GM18861 (cell line): ENCODE measurements around the gene NLGN2.
"Not testable (repeated sequence)": the region's sequence is repeated elsewhere in the genome, so short reads cannot be mapped to it uniquely, and the experiment has no call there.

Source experiments
- ATAC-seq: cut with Tn5 transposase; IDR thresholded peaks from one replicate; pipeline ENCODE4 v1.9.1; 2021; ENCODE audit not compliant: unreplicated experiment

NLGN2 gene

DNA sequence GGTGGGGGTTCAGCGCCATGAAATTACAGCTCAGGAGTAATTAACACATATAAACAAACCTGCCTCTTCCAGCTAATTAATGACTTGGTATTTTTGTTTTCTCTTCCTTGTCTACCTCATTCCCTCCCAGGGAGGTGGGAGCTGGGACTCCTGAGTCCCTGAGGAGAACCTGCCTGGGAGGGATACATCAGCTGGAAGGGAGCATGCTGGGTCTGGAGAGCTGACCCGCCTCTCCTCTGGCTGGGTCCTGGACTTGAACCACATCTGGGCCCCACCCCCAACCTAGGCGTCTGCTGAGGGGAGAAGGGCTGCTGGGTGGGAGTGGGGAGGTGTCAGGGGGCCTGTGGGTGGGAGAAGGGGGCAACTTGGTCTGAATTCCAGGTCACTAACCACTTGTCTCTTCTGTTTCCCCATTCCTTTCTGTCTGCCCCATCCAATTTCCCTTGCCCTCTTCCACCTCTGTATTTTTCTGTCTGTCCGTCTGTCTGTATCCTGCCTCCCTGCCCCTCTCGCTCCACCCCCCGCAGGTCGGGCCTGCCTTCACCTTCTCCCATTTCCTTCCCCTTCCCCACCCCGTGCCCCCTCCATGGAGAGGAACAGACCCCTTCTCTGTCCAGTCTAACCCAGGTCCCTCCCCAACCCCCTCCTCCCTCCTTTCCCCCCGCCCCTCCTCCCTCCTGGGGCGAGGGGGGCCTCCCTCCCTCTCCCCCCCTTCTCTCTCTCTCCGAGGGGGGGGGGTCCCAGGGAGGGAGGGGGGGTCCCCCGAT lies at the start of gene NLGN2:
NLGN2 (plus strand) TSS at position 361 of the 767 bp plus-strand sequence. CDS start 411 bp downstream, outside the sequence.
- ATAC-seq, result no peak

DNA sequence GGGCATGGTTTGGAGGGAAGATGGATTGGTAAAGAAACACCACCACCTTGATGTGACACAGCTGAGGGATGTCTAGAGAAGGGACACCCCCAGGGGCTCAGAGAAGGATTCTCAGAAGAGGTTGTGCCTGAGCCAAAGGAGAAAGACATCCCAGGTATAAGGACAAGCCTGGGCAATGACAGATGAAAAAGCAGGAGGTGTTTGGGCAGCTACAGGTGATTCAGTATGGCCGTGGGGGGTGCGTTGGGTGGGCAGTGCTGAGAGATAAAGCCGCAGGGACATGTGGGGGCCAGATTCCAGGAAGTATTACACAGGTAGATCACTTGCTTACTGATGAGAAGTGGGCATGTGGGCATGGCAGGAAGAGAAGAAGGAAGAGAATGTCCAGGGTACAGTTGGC lies 45.7 kb upstream of the NLGN2 start:
- no peak for ATAC-seq

DNA sequence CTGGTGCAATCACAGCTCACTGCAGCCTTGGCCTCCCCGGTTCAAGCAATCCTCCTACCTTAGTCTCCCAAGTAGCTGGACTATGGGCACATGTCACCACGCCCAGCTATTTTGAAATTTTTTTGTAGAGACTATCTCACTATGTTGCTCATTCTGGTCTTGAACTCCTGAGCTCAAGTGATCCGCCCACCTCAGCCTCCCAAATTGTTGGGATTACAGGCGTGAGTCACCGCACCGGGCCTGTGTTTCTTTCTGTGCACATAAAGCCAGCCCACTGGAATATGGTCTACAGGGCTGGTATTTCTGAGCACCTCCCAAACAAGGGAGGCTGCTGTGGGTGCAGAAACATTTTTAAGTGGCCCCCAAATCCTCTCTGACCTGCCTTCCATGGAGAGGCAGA lies 44.3 kb upstream of the NLGN2 start:
- ATAC-seq, result no peak

DNA sequence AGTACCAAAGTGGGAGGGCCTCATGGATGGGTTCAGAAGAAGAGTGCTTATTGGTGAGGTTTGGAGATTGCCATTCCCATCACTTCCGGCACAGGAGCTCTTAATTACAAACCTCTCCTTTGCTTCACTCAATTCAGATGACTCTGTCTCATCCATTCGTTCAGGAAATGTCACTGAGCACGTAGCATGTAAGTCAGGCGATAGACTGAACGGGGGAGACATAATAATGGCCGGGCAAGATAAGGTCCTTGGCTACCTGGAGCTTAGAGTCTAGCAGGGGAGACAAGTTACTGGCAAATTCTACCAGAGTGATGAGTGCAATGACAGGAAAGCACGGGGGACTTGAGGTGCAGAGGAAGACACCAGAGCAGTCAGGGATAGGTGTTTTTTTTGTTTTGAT lies 41.7 kb upstream of the NLGN2 start:
- ATAC-seq, result not testable (repeated sequence)

DNA sequence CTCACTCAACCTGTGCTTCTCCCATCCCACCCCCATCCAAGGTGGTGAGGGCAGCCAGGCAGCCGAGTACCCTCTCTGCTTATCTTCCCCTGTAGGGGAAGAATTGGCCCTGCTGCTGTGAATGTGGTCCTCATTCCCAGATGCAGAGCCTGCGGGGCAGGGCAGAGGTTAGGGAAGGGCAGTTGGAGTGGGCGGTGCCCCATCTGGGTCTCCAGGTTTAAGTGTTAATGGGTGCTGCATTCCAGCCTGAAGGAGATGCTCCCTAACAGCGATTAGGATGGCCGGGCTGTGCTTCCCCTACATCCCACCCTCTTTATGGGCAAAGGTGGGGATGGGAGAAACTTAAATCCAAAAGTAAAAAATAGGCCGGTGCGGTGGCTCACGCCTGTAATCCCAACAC lies 40.6 kb upstream of the NLGN2 start:
- ATAC-seq, result no peak

DNA sequence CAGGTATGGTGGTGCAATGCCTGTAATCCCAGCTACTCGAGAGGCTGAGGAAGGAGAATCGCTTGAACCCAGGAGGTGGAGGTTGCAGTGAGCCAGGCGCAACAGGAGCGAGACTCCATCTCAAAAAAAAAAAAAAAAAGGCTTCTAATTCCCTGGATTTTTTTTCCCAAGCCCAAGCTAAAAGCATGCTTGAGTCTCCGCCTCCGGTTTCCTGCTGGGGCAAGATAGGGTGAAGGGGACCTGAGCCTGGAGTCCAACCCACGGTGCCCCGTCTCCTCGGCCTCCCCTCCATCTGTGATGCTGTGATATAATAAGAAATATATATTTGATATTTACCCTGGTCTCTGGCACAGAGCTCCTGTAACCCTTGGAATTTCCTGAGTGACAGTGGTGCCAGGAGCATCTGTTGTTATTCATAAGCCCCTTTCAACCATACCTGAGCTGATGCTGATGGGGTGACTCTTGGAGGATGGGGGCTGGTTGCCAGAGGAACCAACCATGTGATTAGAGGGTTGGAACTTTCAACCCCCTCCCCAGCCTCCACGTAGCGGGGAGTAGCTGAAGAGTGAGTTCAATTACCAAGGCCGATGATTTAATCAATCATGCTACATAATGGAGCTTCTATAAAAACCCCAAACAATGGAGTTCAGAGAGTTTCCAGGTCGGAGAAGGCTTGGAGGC lies 39.6 kb upstream of the NLGN2 start:
- ATAC-seq, result no peak

DNA sequence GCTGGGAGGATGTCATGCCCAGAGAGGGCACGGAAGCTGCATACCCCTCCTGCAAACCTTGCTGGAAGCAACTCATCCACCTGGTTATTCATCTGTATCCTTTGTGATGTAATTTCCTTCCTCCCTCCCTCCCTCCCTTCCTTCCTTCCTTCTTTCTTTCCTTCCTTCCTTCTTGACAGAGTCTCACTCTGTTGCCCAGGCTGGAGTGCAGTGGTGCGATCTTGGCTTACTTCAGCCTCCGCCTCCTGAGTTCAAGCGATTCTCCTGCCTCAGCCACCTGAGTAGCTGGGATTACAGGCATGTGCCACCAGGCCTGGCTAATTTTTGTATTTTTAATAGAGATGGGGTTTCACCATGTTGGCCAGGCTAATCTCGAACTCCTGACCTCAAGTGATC lies 39.0 kb upstream of the NLGN2 start:
- not testable (repeated sequence) for ATAC-seq

DNA sequence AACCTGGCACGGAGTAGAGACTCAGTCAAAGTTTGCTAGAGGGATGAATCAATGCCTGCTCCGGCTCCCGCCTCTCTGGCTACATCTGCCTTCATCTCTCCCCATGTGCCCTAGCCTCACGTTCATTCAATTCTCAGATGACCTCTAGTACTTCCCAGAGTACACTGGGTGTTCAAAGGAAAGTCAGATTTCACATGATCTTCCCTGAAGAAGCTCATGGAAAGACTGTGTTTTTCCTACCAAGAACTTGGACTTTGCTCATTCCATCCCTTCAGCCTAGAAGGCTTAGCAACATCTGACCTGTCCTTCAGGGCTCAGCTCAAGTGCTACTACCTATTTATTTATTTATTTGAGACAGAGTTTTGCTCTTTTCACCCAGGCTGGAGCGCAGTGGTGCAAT lies 37.8 kb upstream of the NLGN2 start:
- no peak for ATAC-seq

DNA sequence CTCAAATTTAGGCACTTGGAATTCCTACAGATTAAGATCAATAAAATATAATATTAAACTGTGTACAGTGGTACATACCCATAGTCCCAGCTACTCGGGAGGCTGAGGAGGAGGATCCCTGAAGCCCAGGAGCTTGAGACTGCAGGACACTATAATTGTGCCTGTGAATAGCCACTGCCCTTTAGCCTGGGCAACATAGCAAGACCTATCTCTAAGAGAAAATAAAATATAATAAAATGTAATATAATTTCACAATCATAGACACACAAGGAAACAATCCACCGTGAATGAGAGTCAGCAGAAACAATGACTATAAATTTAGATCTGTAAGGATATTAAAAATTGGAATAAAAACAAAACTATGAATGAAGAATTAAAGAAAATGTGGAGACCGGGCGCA lies 36.8 kb upstream of the NLGN2 start:
- ATAC-seq, result no peak

DNA sequence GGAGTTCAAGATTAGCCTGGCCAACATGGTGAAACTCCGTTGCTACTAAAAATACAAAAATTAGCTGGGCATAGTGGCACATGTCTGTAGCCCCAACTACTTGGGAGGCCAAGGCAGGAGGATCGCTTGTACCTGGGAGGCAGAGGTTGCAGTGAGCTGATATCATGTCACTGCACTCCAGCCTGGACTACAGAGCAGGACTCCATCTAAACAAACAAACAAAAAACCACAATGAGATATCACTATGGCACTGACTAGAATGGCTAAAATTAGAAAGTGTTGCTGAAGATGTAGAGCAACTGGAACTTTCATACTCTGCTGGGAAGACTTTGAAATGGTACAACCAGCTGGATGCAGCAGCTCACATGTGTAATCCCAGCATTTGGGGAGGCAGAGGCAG lies 33.3 kb upstream of the NLGN2 start:
- no peak for ATAC-seq

DNA sequence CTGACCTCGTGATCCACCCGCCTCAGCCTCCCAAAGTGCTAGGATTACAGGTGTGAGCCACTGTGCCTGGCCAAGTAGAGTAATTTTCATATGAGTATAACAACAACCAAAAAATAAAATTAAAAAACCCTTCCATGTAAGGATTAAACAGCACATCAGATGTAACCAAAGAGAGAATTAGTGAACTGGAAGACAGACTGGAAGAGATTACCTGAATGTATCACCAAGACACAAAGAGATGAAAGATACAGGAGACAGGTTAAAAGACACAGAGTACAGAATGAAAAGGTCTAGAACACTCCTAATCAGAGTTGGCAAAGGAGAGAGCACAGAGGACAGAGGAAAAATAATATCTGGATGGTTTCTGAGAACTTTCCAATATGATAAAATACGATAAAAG lies 28.5 kb upstream of the NLGN2 start:
- no peak for ATAC-seq

DNA sequence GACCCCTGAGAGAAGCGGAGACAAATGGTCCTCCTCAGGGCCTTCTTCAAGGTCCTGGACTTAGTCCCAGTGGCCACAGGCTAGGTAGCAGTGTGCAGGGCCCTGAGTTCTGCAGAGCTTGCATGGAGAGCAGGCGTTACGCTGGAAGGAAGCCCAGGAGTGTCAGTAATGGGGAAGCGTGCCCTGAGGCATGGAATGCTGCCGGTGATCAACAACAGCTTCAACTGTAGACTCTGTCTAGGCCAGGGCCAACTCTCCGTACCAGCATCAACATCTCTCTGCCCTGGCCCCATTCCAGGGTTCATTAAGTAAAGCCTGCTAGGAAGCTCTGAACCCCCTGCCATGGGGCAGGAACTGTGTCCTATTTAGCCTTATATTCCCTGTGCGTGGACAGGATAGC lies 27.3 kb upstream of the NLGN2 start:
- no peak for ATAC-seq

DNA sequence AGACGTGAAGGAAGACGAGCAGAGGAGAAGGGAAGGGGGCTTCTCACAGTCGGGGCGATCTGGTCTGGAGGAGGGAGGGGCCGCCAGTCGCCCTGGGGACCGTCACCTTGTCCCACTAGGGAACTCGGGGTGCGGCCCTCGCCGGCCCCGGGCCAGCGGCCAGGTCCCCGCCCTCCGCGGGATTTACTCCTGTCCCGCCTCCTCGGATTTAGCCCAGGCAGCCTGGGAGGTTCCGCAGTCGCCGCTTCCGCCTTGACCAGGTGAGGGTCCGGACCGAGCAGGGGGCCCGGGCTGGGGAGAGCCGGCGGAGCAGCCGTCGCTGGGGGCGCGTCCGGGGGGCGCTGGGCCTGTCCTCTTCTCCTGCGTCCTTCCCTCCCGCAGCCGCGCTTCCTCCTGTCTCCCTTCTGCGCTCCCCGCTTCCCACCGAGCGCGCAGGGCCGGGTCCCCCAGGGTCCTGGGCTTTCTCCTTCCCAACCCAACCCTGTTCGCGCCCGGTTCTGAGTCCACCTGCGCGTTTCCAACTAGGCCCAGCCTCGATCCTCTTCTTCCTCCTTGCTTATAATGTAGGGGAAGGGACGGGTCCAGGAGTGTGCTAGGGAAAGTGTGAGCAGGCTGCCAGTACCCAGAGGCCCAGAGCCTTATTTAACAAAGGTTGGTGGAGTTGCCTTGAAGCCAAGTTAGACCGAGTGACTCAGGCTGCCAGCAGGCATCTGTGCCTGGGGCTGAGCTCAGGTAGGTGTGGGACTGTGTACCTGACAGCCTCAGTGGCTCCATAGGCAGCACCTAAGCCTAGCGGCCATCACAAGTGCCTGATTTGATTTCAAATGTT lies 26.6 kb upstream of the NLGN2 start, which contains the start of gene TNK1:
TNK1 (plus strand) TSS at position 235 of the 829 bp plus-strand sequence. CDS start 1,838 bp downstream, outside the sequence.
- no peak for ATAC-seq

DNA sequence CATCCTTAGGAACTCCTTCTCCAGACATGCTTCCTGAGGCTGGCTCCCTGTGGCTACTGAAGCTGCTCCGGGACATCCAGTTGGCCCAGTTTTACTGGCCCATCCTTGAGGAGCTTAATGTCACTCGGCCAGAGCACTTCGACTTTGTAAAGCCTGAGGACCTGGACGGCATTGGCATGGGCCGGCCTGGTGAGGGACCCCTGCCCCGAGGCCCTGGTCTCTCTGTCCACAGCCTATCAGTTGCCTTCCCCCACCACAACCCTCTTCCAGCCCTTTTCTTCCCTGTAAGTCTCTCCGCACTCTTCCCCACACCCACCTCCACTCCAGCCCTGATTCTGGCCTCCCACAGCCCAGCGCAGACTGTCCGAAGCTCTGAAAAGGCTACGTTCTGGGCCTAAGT lies 24.7 kb upstream of the NLGN2 start:
- ATAC-seq, result no peak

DNA sequence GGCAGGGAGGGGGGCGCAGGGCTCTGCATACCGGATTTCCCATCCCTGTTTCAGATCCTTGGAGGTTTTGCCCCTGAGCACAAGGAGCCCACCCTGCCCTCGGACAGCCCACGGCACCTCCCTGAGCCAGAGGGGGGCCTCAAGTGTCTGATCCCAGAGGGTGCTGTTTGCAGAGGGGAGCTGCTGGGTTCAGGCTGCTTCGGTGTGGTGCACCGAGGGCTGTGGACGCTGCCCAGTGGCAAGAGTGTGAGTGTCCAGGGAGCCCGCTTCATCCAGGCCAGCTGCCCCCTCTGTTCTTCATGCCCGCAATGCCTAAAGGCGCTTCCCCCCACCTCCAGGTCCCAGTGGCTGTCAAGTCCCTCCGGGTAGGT lies 24.3 kb upstream of the NLGN2 start:
- no peak for ATAC-seq

DNA sequence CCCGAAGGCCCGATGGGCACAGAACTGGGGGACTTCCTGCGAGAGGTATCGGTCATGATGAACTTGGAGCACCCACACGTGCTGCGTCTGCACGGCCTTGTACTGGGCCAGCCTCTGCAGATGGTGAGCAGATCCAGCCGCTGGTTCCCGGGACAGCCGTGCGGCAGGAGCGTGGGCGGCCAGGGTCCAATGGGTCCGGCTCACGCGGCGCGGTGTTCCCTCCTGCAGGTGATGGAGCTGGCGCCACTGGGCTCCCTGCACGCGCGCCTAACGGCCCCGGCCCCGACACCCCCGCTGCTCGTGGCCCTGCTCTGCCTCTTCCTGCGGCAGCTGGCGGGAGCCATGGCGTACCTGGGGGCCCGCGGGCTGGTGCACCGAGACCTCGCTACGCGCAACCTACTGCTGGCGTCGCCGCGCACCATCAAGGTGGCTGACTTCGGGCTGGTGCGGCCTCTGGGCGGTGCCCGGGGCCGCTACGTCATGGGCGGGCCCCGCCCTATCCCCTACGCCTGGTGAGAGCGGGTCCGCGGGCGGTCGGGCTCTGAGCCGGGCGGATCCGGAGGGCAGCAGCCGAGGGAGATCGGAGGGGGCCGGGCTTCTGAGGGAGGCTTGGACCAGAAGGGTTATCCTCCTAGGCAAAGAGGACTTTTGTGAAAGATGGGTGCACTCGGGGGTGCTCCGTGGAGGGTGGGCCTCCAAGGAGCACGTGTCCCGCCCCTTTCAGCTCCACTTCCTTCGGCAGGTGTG lies 23.7 kb upstream of the NLGN2 start:
- no peak for ATAC-seq

DNA sequence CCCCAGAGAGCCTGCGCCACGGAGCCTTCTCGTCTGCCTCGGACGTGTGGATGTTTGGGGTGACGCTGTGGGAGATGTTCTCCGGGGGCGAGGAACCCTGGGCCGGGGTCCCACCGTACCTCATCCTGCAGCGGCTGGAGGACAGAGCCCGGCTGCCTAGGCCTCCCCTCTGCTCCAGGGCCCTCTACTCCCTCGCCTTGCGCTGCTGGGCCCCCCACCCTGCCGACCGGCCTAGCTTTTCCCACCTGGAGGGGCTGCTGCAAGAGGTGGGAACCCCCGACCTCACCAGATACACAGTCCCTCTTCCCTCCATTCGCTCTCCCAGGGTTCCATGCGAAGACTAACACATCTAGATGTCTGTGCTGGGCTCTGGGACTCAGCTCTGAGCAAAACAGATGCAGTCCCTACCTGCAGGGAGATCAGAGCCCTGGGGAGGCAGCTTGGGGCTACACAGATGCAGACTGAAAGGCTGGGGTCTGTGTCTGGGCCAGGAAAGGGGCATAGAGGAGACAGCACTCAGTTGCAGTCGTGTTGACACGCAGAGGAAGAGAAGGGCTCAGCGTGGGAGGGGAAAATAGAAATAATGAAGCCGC lies 23.1 kb upstream of the NLGN2 start:
- no peak for ATAC-seq

DNA sequence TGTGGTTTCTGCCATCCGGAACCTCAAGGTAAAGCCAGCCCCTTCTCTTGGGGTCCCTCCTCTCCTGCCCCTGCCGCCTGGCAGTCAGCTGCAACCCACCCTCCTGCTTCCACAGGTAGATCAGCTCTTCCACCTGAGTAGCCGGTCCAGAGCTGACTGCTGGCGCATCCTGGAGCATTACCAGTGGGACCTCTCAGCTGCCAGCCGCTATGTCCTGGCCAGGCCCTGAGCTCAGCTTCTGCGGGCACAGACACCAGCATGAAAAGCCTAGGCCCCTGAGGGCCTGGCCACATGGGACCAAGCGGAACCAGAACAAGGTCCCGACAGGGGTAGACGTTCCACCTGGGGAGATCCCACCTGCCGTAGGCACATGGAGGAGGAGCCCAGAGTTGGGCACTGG lies 18.8 kb upstream of the NLGN2 start:
- no peak for ATAC-seq

DNA sequence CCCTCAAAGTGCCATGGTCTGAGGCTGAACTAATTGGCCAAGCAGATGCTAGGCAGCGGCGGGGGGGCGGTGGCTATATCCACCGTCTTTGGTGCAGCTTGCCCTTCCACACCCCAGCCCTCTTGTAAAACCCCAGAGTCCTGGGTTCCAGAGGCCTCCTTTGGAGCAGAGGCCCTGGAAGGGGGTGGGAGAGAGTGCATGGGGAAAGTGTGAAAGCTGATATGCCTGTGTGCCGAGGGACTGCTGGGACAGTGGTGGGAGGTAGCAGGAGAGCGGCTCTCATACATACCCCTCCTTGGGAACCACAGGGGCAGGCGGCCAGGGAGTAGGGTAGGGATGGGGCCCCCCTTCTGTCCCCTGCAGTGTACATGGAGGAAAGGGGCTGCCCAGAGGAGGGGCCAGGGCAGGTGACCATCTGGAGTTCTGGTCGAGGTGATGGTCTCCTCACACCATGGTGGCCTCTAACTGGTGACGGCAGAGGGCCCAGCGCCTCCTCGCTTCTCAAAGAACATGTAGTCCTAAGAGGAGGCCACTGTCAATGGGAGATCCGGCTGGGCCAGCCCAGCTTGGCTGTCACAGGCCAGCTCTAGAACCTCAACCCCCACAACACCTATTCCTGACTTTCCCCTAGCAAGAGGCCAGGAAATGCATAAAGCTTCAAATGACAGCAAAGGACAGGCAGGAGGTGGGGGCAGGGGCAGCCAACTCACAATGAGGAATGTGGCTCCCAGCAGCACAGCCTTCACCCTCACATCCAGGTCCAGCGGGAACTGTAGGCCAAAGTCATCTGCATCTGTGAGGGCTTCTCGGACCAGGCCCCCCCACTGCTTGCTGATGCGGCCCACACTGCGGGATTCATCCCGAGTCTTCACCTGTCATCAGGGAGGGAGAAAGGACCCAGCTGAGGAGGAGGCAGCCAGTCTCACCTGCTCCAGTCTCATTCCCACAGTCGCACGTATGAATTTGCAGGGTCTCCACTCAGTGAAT lies 17.4 kb upstream of the NLGN2 start:
- no peak for ATAC-seq
